GM12873 (cell line): ENCODE results near the gene CHRNA4.

ENCODE experiments used
- TF ChIP-seq, protein P1 (sequence below): IDR thresholded peaks from 2 replicates; pipeline ENCODE4 v1.5.1; 2012; ENCODE audit warnings: low read depth, mild to moderate bottlenecking, moderate library complexity, low read length, control low read depth; ENCODE audit not compliant: insufficient read depth; ENCODE audit errors: missing control alignments

Gene CHRNA4

DNA sequence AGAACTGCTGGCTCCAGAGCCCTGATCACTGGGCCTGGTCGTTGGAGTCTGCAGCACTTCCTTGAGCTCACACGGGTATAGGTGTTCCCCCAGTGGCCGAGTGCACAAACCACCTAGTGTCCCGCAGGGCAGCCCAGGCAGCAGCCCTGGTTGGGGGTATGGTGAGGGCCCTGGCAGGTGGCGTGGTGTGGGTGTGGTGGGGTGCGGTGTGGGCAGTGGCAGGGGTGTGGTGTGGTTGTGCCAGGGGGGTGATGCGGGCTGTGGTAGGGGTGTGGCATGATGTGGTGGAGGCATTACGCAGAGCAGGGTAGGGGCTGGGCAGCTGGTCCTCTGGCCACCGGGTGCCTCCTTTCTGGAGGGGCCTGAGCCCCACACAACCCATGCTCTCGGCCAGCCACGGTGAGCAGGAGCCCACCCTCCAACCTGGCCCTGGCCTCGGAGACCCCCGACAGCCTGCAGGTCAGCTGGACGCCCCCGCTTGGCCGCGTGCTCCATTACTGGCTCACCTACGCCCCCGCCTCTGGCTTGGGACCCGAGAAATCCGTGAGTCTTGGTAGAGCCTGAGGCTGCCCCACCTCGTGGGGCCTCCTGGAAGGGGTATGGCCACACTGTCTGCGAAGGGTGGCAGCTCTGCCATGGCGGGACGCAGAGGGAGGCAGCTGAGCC is 47.7 kb downstream of the CHRNA4 start:
- TF ChIP-seq, protein P1, sequence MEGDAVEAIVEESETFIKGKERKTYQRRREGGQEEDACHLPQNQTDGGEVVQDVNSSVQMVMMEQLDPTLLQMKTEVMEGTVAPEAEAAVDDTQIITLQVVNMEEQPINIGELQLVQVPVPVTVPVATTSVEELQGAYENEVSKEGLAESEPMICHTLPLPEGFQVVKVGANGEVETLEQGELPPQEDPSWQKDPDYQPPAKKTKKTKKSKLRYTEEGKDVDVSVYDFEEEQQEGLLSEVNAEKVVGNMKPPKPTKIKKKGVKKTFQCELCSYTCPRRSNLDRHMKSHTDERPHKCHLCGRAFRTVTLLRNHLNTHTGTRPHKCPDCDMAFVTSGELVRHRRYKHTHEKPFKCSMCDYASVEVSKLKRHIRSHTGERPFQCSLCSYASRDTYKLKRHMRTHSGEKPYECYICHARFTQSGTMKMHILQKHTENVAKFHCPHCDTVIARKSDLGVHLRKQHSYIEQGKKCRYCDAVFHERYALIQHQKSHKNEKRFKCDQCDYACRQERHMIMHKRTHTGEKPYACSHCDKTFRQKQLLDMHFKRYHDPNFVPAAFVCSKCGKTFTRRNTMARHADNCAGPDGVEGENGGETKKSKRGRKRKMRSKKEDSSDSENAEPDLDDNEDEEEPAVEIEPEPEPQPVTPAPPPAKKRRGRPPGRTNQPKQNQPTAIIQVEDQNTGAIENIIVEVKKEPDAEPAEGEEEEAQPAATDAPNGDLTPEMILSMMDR: no peak

DNA sequence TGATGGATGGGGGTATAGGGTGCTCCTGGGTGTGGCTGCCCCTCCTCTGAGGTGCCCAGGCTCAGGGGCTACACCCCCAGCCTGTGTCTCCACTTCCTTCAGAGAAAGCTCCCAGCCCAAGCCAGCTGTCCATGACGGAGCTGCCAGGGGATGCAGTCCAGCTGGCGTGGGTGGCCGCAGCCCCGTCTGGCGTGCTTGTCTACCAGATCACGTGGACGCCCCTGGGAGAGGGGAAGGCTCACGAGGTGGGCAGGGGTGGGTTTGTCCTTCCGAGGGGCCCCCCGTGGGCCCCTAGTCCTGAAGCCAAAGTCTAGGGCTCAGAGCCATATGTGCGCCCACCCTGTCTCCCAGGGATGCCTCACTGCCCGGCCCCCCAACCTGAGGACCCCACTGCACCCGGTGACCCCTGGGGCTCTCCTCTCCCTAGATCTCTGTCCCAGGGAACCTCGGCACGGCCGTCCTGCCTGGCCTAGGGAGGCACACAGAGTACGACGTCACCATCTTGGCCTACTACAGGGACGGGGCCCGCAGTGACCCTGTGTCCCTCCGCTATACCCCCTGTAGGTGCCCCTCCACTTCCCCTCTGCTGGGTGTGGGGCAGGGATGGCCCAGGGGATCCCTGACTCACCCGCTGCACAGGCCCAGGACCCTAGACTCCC is 48.3 kb downstream of the CHRNA4 start:
- TF ChIP-seq, protein P1: no peak

DNA sequence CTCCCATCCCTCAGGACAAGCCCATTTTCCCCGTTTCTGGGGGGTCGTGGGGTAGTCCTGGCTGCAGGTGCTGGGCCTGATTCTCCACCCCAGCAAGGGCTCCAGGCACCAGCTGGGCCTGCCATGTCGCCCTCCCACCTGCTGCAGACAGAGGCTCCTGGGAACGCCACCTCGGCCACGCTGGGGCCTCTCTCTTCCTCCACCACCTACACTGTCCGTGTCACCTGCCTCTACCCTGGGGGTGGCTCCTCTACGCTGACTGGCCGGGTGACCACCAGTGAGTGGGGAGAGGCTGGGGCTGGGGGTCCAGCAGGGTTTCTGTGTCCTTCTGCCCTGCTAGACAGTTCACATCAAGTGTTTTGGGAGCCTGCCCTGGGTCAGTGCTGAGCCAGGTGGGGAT is 48.9 kb downstream of the CHRNA4 start:
- TF ChIP-seq, protein P1: no peak

DNA sequence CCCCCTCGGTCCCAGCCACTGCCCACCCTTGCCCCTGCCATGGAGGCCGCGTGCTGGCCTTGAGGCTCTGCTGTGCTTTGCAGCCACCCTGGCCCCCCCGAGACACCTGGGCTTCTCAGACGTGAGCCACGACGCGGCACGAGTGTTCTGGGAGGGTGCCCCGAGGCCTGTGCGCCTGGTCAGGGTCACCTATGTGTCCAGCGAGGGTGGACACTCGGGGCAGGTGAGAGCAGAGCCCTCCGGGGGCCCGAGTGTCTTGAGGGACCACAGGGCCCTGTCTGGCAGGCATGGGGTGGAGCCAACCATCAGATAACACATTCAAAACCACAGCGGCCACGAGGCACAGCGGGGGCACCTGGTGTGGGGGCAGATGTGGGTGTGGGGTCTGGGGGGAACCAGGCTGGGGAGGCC is 49.3 kb downstream of the CHRNA4 start:
- TF ChIP-seq, protein P1: no peak

DNA sequence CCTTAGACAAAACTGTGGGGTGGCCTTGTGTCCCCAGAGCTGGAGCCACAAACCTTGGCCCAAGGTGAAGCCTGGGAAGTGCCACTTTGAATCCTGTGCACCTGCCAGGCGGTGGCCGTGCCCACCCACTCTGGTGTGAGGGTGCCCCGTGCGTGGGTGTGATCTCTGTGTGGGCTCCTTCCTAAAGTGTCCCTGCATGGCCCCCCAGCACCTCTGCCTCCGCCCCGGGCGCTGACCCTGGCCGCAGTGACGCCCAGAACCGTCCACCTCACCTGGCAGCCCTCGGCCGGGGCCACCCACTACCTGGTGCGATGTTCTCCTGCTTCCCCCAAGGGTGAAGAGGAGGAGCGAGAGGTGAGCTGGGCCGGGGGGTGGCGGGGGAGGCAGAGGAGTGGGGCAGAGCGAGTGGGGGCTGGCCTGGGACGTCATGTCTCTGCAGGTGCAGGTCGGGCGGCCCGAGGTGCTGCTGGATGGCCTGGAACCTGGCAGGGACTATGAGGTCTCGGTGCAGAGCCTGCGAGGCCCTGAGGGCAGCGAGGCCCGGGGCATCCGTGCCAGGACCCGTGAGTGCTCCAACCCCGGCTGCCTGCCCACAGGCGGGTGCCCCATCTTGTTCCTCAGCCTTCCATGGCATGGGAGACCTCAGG is 49.8 kb downstream of the CHRNA4 start:
- TF ChIP-seq, protein P1: no peak

DNA sequence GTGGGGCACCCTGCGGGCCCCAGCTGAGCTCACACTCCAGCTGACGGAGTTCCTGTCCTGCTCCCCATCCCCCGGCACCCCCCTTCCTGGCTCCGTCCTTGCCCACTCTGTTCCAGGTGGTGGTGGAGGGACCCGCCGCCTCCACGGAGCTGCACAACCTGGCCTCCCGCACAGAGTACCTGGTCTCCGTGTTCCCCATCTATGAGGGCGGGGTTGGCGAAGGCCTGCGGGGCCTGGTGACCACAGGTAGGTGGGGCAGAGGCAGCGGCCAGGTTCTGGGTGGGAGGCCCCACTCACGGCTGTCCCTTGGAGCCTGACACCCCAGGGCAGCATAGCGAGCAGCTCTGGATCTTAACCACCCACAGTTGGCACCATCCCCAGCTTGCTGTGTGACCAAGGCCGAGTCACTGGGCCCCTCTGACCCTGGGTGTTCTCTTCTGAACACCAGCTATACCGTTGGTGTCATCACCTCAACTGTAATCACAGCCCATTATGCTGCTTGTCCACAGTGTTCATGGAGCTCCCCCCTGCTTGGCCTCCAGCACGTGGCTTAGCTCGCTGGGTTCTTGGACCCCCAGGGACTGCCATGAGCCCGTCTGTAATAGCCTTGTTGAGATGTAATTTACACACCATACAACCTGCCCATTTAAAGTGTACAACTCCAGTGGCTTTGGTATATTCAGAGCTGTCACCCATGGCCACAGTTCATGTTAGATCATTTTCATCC is 50.7 kb downstream of the CHRNA4 start:
- TF ChIP-seq, protein P1: no peak
